ENCODE data around the gene MAN1C1. TPM values are rescaled to one million over a fixed set of nuclear protein-coding genes. Genes with fewer than 3 reads are reported as not detected.
A peak's percentile ranks its signal among the peaks of the same experiment; 100 is the strongest.
"Not testable (repeated sequence)": the region's sequence is repeated elsewhere in the genome, so short reads cannot be mapped to it uniquely, and the experiment has no call there.

Gene MAN1C1
- total RNA-seq, 1 experiment from 2014 or later = 0.63 TPM

GRCh38 chr1:25583519-25584370 lies 32.8 kb upstream of the MAN1C1 start:
- DNase-seq (ENCODE audit: low read depth) = no peak

- no peak for DNase-seq (ENCODE audit: low read depth)
Observed at GRCh38 chr1:25586181-25586588, 30.4 kb upstream of the MAN1C1 start.

- no peak for DNase-seq (ENCODE audit: low read depth)
Observed at GRCh38 chr1:25587290-25587689, 29.3 kb upstream of the MAN1C1 start.

GRCh38 chr1:25588224-25588623 lies 28.4 kb upstream of the MAN1C1 start:
- not testable (repeated sequence) for DNase-seq (ENCODE audit: low read depth)

- not testable (repeated sequence) for DNase-seq (ENCODE audit: low read depth)
Observed at GRCh38 chr1:25588786-25589185, 27.8 kb upstream of the MAN1C1 start.

- DNase-seq (ENCODE audit: low read depth) = no peak
Observed at GRCh38 chr1:25590096-25590824, 26.3 kb upstream of the MAN1C1 start.

- DNase-seq (ENCODE audit: low read depth) = no peak
Observed at GRCh38 chr1:25593861-25594260, 22.7 kb upstream of the MAN1C1 start.

- no peak for DNase-seq (ENCODE audit: low read depth)
Observed at GRCh38 chr1:25594971-25595370, 21.6 kb upstream of the MAN1C1 start.

- not testable (repeated sequence) for DNase-seq (ENCODE audit: low read depth)
Observed at GRCh38 chr1:25596641-25597040, 19.9 kb upstream of the MAN1C1 start.

- no peak for DNase-seq (ENCODE audit: low read depth)
Observed at GRCh38 chr1:25598879-25599278, 17.7 kb upstream of the MAN1C1 start.

- DNase-seq (ENCODE audit: low read depth) = no peak
Observed at GRCh38 chr1:25599969-25600610, 16.5 kb upstream of the MAN1C1 start.

- DNase-seq (ENCODE audit: low read depth) = not testable (repeated sequence)
Observed at GRCh38 chr1:25600971-25601699, 15.5 kb upstream of the MAN1C1 start.

GRCh38 chr1:25603779-25604538 lies 12.6 kb upstream of the MAN1C1 start:
- DNase-seq (ENCODE audit: low read depth) = not testable (repeated sequence)

GRCh38 chr1:25607123-25607522 lies 9.5 kb upstream of the MAN1C1 start:
- no peak for DNase-seq (ENCODE audit: low read depth)

- DNase-seq (ENCODE audit: low read depth) = peak; percentile 82
Observed at GRCh38 chr1:25608488-25609178, 8.0 kb upstream of the MAN1C1 start.

GRCh38 chr1:25609921-25610320 lies 6.7 kb upstream of the MAN1C1 start:
- DNase-seq (ENCODE audit: low read depth) = no peak

GRCh38 chr1:25610822-25611630 lies 5.6 kb upstream of the MAN1C1 start:
- DNase-seq (ENCODE audit: low read depth) = peak; percentile 19

GRCh38 chr1:25611843-25612242 lies 4.7 kb upstream of the MAN1C1 start:
- DNase-seq (ENCODE audit: low read depth) = no peak

GRCh38 chr1:25612421-25612820 lies 4.2 kb upstream of the MAN1C1 start:
- no peak for DNase-seq (ENCODE audit: low read depth)

- DNase-seq (ENCODE audit: low read depth) = no peak
Observed at GRCh38 chr1:25613091-25613490, 3.5 kb upstream of the MAN1C1 start.
